NCI-H2107 treated with DMSO at 0.1 percent for 48 hours (cell line): ENCODE measurements around the gene MSI2.
A peak's percentile ranks its signal among the peaks of the same experiment; 100 is the strongest.

ENCODE experiments used
- DNase-seq: peaks from one replicate; lab custom pipeline; 2025; ENCODE audit not compliant: unreplicated experiment; lab: John Stamatoyannopoulos, UW

The MSI2 gene

GRCh38 chr17:57407287-57408070 lies 151.2 kb downstream of the MSI2 start:
- DNase-seq: peak; percentile 93

- peak; percentile 92 for DNase-seq
Measured at GRCh38 chr17:57408071-57408811, 151.9 kb downstream of the MSI2 start.

- no peak for DNase-seq
Measured at GRCh38 chr17:57410169-57410568, 153.8 kb downstream of the MSI2 start.

- no peak for DNase-seq
Measured at GRCh38 chr17:57412520-57413096, 156.3 kb downstream of the MSI2 start.

- no peak for DNase-seq
Measured at GRCh38 chr17:57413848-57414651, 157.7 kb downstream of the MSI2 start.

- no peak for DNase-seq
Measured at GRCh38 chr17:57415751-57416207, 159.5 kb downstream of the MSI2 start.

GRCh38 chr17:57416369-57416768 lies 160.0 kb downstream of the MSI2 start:
- no peak for DNase-seq

- DNase-seq: no peak
Measured at GRCh38 chr17:57417956-57418355, 161.6 kb downstream of the MSI2 start.

- no peak for DNase-seq
Measured at GRCh38 chr17:57418463-57419246, 162.3 kb downstream of the MSI2 start.

- no peak for DNase-seq
Measured at GRCh38 chr17:57419940-57420550, 163.7 kb downstream of the MSI2 start.

- no peak for DNase-seq
Measured at GRCh38 chr17:57420734-57421717, 164.7 kb downstream of the MSI2 start.

- DNase-seq: no peak
Measured at GRCh38 chr17:57422574-57423164, 166.3 kb downstream of the MSI2 start.

- DNase-seq: no peak
Measured at GRCh38 chr17:57423541-57423940, 167.2 kb downstream of the MSI2 start.

GRCh38 chr17:57424273-57424672 lies 167.9 kb downstream of the MSI2 start:
- DNase-seq: no peak

GRCh38 chr17:57424777-57425188 lies 168.5 kb downstream of the MSI2 start:
- no peak for DNase-seq

- DNase-seq: no peak
Measured at GRCh38 chr17:57425431-57425830, 169.1 kb downstream of the MSI2 start.

- no peak for DNase-seq
Measured at GRCh38 chr17:57425903-57426880, 169.9 kb downstream of the MSI2 start.
